DND-41 (cell line): ENCODE data around the gene AGA.
A peak's percentile ranks its signal among the peaks of the same experiment; 100 is the strongest.

ENCODE experiments used
- ATAC-seq: fragments of 200-7000 bp; cut with Tn5 transposase; 3 replicates; pipeline ENCODE4 v1.9.1; 2021; ENCODE audit warnings: low read depth; ENCODE audit not compliant: insufficient read depth
- DNase-seq: peaks from one replicate; pipeline ENCODE4 v3.0.0-alpha.2; 2020
- H2AFZ ChIP-seq: 2 replicates; pipeline ENCODE4 v1.6.0; 2012; ENCODE audit warnings: low read depth, low read length
- H3K27ac ChIP-seq: 2 replicates; pipeline ENCODE4 v1.5.1; 2012; ENCODE audit warnings: low read length, inconsistent platforms
- H3K27me3 ChIP-seq: fragments of 200-600 bp; sonication (generic); 2 replicates; pipeline ENCODE4 v1.6.0; 2012; ENCODE audit warnings: low read length, mild to moderate bottlenecking, inconsistent platforms; ENCODE audit not compliant: insufficient read depth, poor library complexity
- H3K36me3 ChIP-seq: 2 replicates; pipeline ENCODE4 v1.5.1; 2012; ENCODE audit warnings: low read length, inconsistent platforms; ENCODE audit not compliant: insufficient read depth
- H3K4me1 ChIP-seq: 2 replicates; pipeline ENCODE4 v1.5.1; 2012; ENCODE audit warnings: mild to moderate bottlenecking, low read length; ENCODE audit not compliant: insufficient read depth
- H3K4me2 ChIP-seq: 2 replicates; pipeline ENCODE4 v1.6.0; 2012; ENCODE audit warnings: mild to moderate bottlenecking, moderate library complexity, low read length, inconsistent platforms; ENCODE audit not compliant: insufficient read depth
- H3K4me3 ChIP-seq, 2 experiments: fragments of 200-600 bp in 1 of 2; shearing (Covaris generic) in 1 of 2; 2 replicates each; pipeline ENCODE4 v1.5.1; 2012 to 2016; ENCODE audit warnings: inconsistent platforms in 2 of 2, low read length in 2 of 2, mild to moderate bottlenecking in 2 of 2, low read depth in 1 of 2, moderate library complexity in 1 of 2
- H3K79me2 ChIP-seq: 2 replicates; pipeline ENCODE4 v1.6.0; 2012; ENCODE audit warnings: low read length, inconsistent platforms; ENCODE audit not compliant: insufficient read depth
- H3K9ac ChIP-seq: 2 replicates; pipeline ENCODE4 v1.6.0; 2012; ENCODE audit warnings: low read depth, mild to moderate bottlenecking, inconsistent platforms, low read length, moderate library complexity
- H3K9me3 ChIP-seq: 2 replicates; pipeline ENCODE4 v1.5.1; 2012; ENCODE audit warnings: low read length, moderate library complexity, mild to moderate bottlenecking, inconsistent platforms; ENCODE audit not compliant: insufficient read depth, severe bottlenecking
- H4K20me1 ChIP-seq: 2 replicates; pipeline ENCODE4 v1.6.0; 2012; ENCODE audit warnings: low read length; ENCODE audit not compliant: insufficient read depth
- EZH2 ChIP-seq: IDR thresholded peaks from 3 replicates; pipeline ENCODE4 v1.6.1; 2012; ENCODE audit warnings: borderline replicate concordance, low read depth, mild to moderate bottlenecking, moderate library complexity, low read length, inconsistent platforms; ENCODE audit not compliant: severe bottlenecking
- TF ChIP-seq, protein P1 (sequence below): IDR thresholded peaks from 2 replicates; pipeline ENCODE4 v1.5.1; 2012; ENCODE audit warnings: borderline replicate concordance, low read length, moderate library complexity, mild to moderate bottlenecking; ENCODE audit not compliant: poor library complexity, severe bottlenecking; ENCODE audit errors: extremely low read depth

The AGA gene

DNA sequence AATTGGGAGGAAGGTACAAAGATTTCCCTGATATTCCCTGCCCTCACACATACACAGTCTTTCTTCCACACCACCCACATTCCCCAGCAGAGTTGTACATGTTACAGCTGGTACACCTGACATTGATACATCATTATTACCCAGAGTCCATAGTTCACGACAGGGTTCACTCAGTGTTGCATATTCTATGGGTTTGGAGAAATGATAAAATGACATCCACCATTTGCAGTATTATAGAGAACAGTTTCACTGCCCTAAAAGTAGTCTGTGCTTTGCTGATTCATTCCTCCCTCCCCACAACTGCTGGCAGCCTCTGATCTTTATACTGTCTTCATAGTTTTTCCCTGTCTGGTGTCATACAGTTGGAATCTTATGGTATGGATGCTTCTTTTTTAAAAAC lies 15.0 kb downstream of the AGA start:
- no peaks in the 10 kb centered on the region for H3K9me3 ChIP-seq
- DNase-seq: no peak
- ATAC-seq: peak; percentile 24; the same call in 1 of the 3 replicates
- no peaks in the 10 kb centered on the region for H4K20me1 ChIP-seq
- H2AFZ ChIP-seq: no peak overlapping the region
- no peaks in the 10 kb centered on the region for H3K27me3 ChIP-seq
- no peaks in the 10 kb centered on the region for H3K79me2 ChIP-seq
- H3K9ac ChIP-seq: no peak overlapping the region
- no peak overlapping the region for H3K4me3 ChIP-seq
- TF ChIP-seq, protein P1, sequence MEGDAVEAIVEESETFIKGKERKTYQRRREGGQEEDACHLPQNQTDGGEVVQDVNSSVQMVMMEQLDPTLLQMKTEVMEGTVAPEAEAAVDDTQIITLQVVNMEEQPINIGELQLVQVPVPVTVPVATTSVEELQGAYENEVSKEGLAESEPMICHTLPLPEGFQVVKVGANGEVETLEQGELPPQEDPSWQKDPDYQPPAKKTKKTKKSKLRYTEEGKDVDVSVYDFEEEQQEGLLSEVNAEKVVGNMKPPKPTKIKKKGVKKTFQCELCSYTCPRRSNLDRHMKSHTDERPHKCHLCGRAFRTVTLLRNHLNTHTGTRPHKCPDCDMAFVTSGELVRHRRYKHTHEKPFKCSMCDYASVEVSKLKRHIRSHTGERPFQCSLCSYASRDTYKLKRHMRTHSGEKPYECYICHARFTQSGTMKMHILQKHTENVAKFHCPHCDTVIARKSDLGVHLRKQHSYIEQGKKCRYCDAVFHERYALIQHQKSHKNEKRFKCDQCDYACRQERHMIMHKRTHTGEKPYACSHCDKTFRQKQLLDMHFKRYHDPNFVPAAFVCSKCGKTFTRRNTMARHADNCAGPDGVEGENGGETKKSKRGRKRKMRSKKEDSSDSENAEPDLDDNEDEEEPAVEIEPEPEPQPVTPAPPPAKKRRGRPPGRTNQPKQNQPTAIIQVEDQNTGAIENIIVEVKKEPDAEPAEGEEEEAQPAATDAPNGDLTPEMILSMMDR: no peak
- no peak for TF ChIP-seq EZH2
- H3K27ac ChIP-seq: no peak overlapping the region
- H3K4me1 ChIP-seq: no peaks in the 10 kb centered on the region
- no peak overlapping the region for H3K4me2 ChIP-seq
- H3K36me3 ChIP-seq: peaks cover 7% of the 10 kb centered on the region; the same call in 1 of the 2 replicates

DNA sequence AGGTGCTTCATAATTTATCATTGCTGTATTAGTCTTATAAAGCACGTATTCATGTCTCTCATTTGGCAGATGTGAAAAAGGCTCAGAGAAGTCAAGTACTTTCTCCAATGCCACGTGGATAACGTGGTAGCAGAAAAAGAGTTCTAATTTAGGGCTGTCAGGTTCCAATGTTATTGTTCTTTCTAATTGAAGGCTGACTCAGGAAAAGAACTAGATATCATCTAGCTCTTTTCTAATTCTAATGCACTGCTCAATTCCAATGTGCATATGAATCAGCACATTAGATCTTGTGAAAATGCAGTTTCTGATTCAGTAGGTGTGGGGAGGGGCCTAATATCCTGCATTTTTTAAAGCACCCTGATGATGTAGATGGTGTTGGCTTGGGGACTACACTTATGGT lies 22.8 kb downstream of the AGA start:
- TF ChIP-seq, protein P1: no peak
- TF ChIP-seq EZH2: no peak
- H3K27ac ChIP-seq: no peak overlapping the region
- H3K79me2 ChIP-seq: no peaks in the 10 kb centered on the region
- H3K9ac ChIP-seq: no peak overlapping the region
- no peak overlapping the region for H3K4me2 ChIP-seq
- H2AFZ ChIP-seq: no peak overlapping the region
- no peaks in the 10 kb centered on the region for H3K36me3 ChIP-seq
- ATAC-seq: no peak
- no peaks in the 10 kb centered on the region for H3K4me1 ChIP-seq
- H3K27me3 ChIP-seq: no peaks in the 10 kb centered on the region
- H3K4me3 ChIP-seq: no peak overlapping the region
- H4K20me1 ChIP-seq: no peaks in the 10 kb centered on the region
- H3K9me3 ChIP-seq: peaks cover 3% of the 10 kb centered on the region
- no peak for DNase-seq

DNA sequence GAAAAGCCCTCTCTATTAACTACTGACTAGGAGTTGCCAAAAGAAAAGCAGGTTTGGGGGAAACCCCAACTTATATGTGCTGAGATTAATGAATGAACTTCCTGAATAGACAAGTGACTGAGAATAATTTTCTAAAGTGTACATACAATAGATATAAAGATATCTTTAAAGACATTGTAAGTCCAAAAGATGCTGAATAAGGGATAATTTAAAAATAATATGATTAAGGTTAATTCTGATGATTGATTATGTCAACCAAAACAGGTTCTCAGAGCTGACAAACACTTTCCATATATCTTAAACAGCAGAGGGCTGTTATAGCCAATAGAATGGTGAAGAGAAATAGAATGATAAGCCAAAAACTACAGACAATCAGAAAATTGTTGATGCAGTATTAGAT lies 28.6 kb downstream of the AGA start:
- H3K79me2 ChIP-seq: no peaks in the 10 kb centered on the region
- no peaks in the 10 kb centered on the region for H3K4me1 ChIP-seq
- no peak overlapping the region for H3K9ac ChIP-seq
- H3K36me3 ChIP-seq: no peaks in the 10 kb centered on the region
- ATAC-seq: no peak
- H3K27ac ChIP-seq: no peak overlapping the region
- H3K4me2 ChIP-seq: no peak overlapping the region
- no peaks in the 10 kb centered on the region for H3K27me3 ChIP-seq
- H4K20me1 ChIP-seq: no peaks in the 10 kb centered on the region
- no peaks in the 10 kb centered on the region for H3K9me3 ChIP-seq
- DNase-seq: no peak
- TF ChIP-seq EZH2: no peak
- TF ChIP-seq, protein P1: no peak
- no peak overlapping the region for H3K4me3 ChIP-seq
- no peak overlapping the region for H2AFZ ChIP-seq

DNA sequence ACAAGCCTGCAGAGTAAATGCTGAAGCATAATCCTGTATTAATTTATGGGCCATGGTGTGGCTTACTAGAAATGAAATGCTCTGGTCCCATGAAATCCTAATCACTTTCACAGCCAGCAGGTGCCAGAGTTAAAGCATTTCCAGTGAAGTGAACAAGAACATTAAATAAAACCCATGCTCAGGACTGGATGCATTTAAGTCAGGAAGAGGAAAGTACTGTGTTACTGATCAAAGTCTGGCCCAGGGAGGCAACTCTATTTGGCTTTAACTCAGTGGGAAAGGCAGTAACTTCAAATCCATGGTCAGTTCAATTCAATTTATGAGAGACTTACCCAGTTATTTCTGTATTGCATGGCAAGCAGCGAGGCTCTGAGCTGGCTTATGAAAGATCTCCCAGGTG lies 29.2 kb downstream of the AGA start:
- Histone ChIP-seq H3K36me3 (no peaks in the 10 kb centered on the region), H3K9ac (no peak overlapping the region), H3K27ac (no peak overlapping the region), H3K9me3 (no peaks in the 10 kb centered on the region), H3K4me1 (no peaks in the 10 kb centered on the region), H4K20me1 (no peaks in the 10 kb centered on the region), H3K4me2 (no peak overlapping the region), H3K79me2 (no peaks in the 10 kb centered on the region), H3K4me3 (no peak overlapping the region), H3K27me3 (no peaks in the 10 kb centered on the region), H2AFZ (no peak overlapping the region)
- DNase-seq (no peak), ATAC-seq (no peak)
- no peak for TF ChIP-seq EZH2
- TF ChIP-seq, protein P1: no peak
